HL-60/S4 (cell line): ENCODE data around the gene CUL4A.

ENCODE experiments used
- in situ Hi-C: fragments of 300-500 bp; cut with MboI; formaldehyde crosslinking; loops from 2 replicates; pipeline ENCODE4 v1.14.3; 2022; ENCODE audit warnings: low sequenced_read_pairs

Gene CUL4A

DNA sequence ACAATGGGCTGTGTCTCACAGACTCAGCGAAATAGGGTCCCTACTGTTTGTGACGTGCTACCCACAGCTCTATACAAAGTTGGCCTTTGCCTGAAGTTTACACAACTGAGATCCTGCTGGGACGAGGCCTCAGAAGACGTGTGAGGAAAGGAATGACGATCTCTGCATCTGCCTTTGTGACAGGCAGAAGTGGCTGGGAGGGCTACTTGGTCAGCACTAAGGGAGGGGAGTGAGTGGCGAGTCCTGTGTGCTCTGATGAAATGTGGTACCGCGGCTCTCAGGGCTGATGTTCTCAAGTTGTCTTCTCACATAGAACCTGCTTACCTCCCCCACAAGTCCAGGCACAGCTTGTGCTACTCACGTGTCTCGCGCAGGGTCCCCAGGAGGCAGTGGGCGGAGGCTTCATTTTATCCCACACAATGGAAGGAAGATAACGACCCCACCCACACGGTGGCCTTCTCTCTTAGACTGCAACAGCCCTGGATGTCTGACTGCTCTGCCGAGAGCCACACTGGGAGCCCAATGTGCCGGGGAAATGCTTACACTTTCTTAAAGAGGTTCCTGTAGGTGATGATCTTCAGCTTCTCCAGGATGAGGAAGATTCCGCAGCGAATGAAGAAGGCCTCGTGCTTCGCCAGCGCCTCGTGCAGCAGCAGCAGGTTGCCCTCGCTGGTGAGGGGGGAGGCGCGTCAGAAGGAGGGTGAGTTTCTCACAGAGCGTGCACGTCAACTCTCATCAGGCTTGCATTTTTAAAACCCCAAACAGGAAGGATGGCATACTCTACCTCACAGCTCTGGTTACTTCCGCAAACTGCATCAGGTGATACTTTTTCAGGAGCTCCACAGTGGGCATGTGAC is 29.8 kb upstream of the CUL4A start:
- in situ Hi-C loops: no loop called here

DNA sequence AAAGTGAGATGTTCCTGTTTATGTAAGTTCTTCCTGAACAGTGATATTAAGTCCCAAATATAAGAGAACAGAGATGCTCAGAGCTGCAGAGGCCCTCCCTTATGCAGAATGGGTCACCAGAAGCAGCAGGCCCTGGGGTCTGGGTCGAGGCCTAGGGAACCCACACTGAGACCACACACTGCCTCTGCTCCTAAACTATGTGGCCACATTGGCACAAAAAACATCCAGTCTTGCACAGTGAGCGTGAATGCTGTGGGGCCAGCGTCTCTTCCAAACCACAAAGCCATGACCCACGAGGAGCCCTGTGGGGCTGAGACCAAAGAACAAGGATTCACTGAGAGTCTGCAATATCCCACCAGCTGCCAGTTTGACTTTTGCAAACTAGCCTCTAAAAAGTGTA is 27.4 kb upstream of the CUL4A start:
- in situ Hi-C loops: no loop called here

DNA sequence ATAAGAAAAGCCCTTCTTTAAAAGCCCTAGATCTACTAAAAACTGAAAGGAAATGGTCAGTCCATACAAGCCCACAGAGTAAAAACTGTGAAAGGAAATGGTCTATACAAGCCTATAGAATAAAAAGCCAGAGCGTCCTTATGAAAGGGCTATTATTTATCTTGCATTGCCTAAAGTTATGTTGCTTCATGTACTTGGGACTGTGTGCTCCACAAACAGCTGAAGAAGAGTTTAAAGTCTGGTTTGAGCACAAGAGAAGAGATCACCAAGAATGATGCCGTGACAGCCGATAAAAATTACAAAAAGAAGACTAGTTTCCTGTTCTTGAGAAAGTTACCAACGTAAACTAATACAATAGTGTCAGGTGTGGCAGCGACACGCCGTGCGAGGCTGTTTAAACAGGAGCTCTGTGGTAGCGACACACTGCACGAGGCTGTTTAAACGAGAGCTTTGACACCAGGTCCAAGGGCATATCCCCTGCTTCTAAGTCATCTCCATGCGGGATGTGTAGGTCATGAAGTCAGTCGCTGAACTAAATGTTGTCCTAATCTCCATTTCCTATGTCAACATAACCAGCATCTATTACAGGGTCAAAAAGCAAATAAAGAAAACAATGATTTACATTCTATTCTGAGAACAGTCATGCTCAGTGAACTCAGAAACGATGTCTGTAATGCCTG is 25.8 kb upstream of the CUL4A start:
- in situ Hi-C loops: no loop called here

DNA sequence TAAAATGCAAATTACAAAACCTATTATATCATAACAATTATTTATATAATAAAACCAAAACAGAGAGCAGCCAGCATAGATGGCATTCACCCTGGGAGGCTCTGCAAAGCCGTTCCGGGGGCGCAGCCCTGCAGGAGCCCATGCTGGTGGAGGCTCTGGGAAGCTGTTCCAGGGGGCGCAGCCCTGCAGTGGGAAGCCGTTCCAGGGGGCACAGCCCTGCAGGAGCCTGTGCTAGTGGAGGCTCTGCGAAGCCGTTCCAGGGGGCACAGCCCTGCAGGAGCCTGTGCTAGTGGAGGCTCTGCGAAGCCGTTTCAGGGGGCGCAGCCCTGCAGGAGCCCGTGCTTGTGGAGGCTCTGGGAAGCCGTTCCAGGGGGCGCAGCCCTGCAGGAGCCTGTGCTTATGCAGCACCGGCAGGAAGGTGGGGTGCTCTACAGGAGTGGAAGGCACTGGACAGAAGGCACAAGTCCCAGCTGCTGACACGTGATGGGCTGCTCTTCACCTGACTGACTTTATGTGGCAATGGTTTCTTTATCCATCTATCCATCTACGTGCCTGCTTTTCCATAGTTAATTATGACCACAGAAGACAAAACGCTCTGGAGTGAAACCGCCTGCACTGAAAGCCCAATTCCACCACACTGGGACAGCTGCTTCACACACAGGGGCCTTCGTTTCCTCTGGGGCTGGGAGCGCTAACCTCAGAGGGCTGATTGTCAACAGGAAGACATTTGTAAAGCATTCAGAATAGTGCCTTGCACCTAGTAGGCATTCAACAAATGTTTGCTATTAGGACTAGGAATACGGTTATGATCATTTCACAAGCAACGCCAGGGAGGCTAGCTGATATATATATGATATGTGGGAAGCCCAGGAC is 24.6 kb upstream of the CUL4A start:
- in situ Hi-C loops: no loop called here

DNA sequence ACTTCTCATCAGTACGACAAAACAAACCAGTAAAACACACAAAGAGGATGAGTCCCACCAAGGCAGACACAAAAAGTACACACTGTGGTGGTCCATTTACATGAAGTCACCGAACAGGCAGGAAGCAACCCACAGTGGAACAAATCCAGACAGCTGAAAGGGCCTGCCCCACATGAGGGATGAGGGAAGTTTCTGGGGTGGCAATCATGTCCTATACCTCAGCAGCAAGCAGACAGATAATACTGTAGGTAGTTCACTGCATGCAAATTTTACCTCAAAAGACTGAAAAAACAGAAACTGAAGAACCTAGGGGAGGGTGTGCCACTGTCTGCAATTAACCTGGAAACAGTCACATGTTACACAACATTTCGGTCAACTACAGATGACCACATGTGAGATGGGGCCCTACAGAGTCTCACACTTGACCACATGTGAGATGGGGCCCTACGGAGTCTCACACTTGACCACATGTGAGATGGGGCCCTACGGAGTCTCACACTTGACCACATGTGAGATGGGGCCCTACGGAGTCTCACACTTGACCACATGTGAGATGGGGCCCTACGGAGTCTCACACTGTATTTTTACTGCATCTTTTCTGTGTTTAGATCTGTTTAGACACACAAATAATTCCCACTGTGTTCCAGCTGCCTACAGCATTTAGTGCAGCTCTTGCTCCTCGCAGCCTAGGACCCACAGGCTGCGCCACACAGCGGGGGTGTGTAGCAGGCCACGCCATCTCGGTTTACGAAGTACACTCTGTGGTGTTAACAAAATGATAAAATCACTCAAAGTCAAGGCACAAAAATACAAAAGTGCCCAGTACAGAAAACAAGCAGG is 23.1 kb upstream of the CUL4A start:
- in situ Hi-C loops: no loop called here

- in situ Hi-C loops: no loop called here
Observed at GRCh38 chr13:113187263-113187669, 22.1 kb upstream of the CUL4A start.

- in situ Hi-C loops: no loop called here
Observed at GRCh38 chr13:113187883-113188665, 21.3 kb upstream of the CUL4A start.

GRCh38 chr13:113190181-113190580 is 19.2 kb upstream of the CUL4A start:
- in situ Hi-C loops: no loop called here

DNA sequence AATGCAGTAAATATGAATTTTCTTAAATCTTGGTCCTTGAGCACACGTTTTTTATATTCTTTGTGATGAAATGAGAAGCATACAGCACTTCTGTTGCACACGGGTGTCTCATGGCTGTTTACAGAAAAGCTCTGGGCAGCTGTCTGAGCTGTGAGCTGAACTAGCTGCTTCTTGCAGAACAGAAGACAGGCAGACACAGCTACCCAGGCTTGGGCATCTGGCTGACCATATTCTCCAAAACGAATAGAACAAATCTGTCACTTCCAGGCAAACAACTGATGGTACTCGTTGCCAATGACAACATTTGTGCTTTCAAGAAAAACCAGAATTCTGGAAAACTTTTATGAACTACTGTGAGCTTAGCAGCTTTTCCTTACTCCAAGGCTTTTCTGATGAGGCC is 17.1 kb upstream of the CUL4A start:
- in situ Hi-C loops: no loop called here

- in situ Hi-C loops: no loop called here
Observed at GRCh38 chr13:113192902-113193301, 16.5 kb upstream of the CUL4A start.

DNA sequence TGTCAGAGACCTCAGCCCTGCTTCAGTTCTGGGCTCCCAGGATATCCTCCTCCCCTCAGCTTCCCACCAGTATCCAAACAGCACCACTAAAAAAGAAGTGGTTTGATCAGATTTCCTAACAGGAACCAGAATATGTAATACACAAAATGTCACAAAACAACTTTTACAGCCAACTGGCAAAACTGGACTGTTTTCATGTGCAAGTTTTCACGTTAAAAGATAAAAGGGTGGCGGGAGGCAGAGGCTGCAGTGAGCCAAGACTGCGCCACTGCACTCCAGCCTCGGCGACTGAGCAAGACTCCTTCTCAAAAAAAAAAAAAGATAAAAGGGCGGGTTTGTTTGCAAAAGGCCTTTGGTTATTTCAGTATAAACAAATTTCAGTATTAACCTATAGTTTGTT is 14.1 kb upstream of the CUL4A start:
- in situ Hi-C loops: no loop called here

- in situ Hi-C loops: no loop called here
Observed at GRCh38 chr13:113196970-113197737, 12.3 kb upstream of the CUL4A start.

GRCh38 chr13:113201815-113202214 is 7.6 kb upstream of the CUL4A start:
- in situ Hi-C loops: no loop called here

GRCh38 chr13:113202912-113203311 is 6.5 kb upstream of the CUL4A start:
- in situ Hi-C loops: no loop called here

- in situ Hi-C loops: no loop called here
Observed at GRCh38 chr13:113203507-113204377, 5.7 kb upstream of the CUL4A start.

- in situ Hi-C loops: no loop called here
Observed at GRCh38 chr13:113204378-113204734, 5.1 kb upstream of the CUL4A start.

- in situ Hi-C loops: no loop called here
Observed at GRCh38 chr13:113205428-113205931, 3.9 kb upstream of the CUL4A start.

DNA sequence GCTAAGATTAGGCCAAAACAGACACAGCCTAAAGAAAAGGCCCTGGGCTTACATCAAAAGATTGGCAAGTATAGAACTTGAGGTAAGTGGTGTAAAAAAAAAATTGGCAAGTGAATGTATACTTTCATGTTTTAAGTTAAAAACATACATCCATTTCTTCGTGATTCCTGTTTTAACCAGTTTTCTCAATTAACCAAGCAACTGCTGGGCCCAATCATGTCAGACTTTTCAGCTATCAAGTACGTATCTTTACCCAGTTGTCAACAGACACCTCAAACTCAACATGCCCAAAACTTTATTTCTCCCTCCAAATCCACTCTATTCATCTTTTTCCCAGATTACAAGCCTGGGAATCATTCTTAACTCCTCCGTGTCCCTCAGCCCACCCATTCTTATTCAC is 2.0 kb upstream of the CUL4A start:
- in situ Hi-C loops: no loop called here
